Smooth muscle cell (in vitro differentiated cells): ENCODE results near the gene GSK3B. TPM values are rescaled to one million over a fixed set of nuclear protein-coding genes. Genes with fewer than 3 reads are reported as not detected.

Experiments
- DNase-seq: peaks from one replicate; lab custom pipeline; 2025; ENCODE audit not compliant: unreplicated experiment; lab: John Stamatoyannopoulos, UW
- H2AFZ ChIP-seq: fragments of 200-600 bp; sonication (generic); 2 replicates; pipeline ENCODE4 v1.6.0; 2016; ENCODE audit warnings: antibody characterized with exemption, low read depth, mild to moderate bottlenecking
- H3F3A ChIP-seq: fragments of 200-600 bp; sonication (generic); 2 replicates; pipeline ENCODE4 v1.6.0; 2017; ENCODE audit warnings: antibody characterized with exemption, low read depth
- H3K27ac ChIP-seq: fragments of 200-600 bp; sonication (generic); 2 replicates; pipeline ENCODE4 v1.5.1; 2016; ENCODE audit warnings: low read depth, mild to moderate bottlenecking
- H3K27me3 ChIP-seq: fragments of 200-600 bp; sonication (generic); 2 replicates; pipeline ENCODE4 v1.6.1; 2016; ENCODE audit warnings: low read depth, mild to moderate bottlenecking
- H3K36me3 ChIP-seq: fragments of 200-600 bp; sonication (generic); 2 replicates; pipeline ENCODE4 v1.5.1; 2016; ENCODE audit warnings: low read depth
- H3K4me1 ChIP-seq: fragments of 200-600 bp; sonication (generic); 2 replicates; pipeline ENCODE4 v1.5.1; 2016; ENCODE audit warnings: low read depth
- H3K4me2 ChIP-seq: fragments of 200-600 bp; sonication (generic); 2 replicates; pipeline ENCODE4 v1.6.0; 2016; ENCODE audit warnings: mild to moderate bottlenecking
- H3K4me3 ChIP-seq: fragments of 200-600 bp; sonication (generic); 2 replicates; pipeline ENCODE4 v1.5.1; 2016; ENCODE audit warnings: mild to moderate bottlenecking
- H3K79me2 ChIP-seq: fragments of 200-600 bp; sonication (generic); 2 replicates; pipeline ENCODE4 v1.6.0; 2016; ENCODE audit warnings: low read depth, mild to moderate bottlenecking
- H3K9ac ChIP-seq: fragments of 200-600 bp; sonication (generic); 2 replicates; pipeline ENCODE4 v1.6.0; 2016; ENCODE audit warnings: low read depth
- H3K9me3 ChIP-seq: fragments of 200-600 bp; sonication (generic); replicated peaks from 2 replicates; pipeline ENCODE4 v1.5.1; 2016; ENCODE audit warnings: low read depth
- H4K20me1 ChIP-seq: fragments of 200-600 bp; sonication (generic); 2 replicates; pipeline ENCODE4 v1.6.0; 2016; ENCODE audit warnings: low read depth
- WGBS: methylation state at CpG from one replicate; pipeline ENCODE4 v1.1.7; 2016; ENCODE audit warnings: low lambda C conversion rate; 5-methylcytosine and 5-hydroxymethylcytosine counted together
- polyA plus RNA-seq: library from polyadenylated mRNA; unstranded; fragments of >200 nt; fragmentation: Nextera tagmentation; extraction: Ambion mirVana; gene quantifications from 2 replicates; pipeline ENCODE4 v1.2.1, GENCODE V29; 2016
- total RNA-seq: library from RNA; depleted of rRNA; stranded (reverse); fragments of >200 nt; gene quantifications from 2 replicates; pipeline ENCODE4 v1.2.3, GENCODE V29; 2014
- TF ChIP-seq, protein P1 (sequence below): fragments of 200-600 bp; sonication (generic); IDR thresholded peaks from 2 replicates; pipeline ENCODE4 v1.5.1; 2017; ENCODE audit warnings: borderline replicate concordance, mild to moderate bottlenecking, antibody characterized with exemption; ENCODE audit not compliant: insufficient read depth, poor library complexity, severe bottlenecking

The GSK3B gene
- total and polyA plus RNA-seq, 2 experiments from 2014 or later, result 27.3 to 61.8 TPM

DNA sequence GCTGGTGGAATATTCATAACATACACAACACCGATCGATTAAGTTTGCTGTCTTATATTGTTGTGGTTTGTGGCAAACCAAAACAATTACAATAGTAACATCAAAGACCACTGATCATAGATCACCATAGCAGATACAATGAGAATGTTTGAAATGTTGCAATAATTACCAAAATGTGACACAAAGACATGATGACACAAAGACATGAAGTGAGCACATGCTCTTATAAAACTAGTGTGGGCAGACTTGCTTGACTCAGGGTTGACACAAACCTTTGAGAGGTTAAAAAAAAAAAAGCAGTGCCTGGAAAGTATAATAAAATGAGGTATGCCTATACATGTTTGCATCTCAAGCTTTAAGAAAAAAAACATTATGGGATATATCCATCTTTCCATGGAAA lies 182.0 kb downstream of the GSK3B start:
- DNase-seq, result no peak
- 93% methylated on average over 2 of the region's 2 CpGs for WGBS
- Histone ChIP-seq H3K27ac (no peak overlapping the region), H3K9ac (no peak overlapping the region), H2AFZ (no peak overlapping the region), H3K4me3 (no peak overlapping the region), H3K27me3 (no peaks in the 10 kb centered on the region), H3K9me3 (no peaks in the 10 kb centered on the region), H3K36me3 (peaks cover 3% of the 10 kb centered on the region), H4K20me1 (peaks cover 34% of the 10 kb centered on the region), H3K4me1 (peaks cover 7% of the 10 kb centered on the region), H3K4me2 (no peak overlapping the region), H3F3A (no peaks in the 10 kb centered on the region), H3K79me2 (peaks cover 3% of the 10 kb centered on the region)
- TF ChIP-seq, protein P1, sequence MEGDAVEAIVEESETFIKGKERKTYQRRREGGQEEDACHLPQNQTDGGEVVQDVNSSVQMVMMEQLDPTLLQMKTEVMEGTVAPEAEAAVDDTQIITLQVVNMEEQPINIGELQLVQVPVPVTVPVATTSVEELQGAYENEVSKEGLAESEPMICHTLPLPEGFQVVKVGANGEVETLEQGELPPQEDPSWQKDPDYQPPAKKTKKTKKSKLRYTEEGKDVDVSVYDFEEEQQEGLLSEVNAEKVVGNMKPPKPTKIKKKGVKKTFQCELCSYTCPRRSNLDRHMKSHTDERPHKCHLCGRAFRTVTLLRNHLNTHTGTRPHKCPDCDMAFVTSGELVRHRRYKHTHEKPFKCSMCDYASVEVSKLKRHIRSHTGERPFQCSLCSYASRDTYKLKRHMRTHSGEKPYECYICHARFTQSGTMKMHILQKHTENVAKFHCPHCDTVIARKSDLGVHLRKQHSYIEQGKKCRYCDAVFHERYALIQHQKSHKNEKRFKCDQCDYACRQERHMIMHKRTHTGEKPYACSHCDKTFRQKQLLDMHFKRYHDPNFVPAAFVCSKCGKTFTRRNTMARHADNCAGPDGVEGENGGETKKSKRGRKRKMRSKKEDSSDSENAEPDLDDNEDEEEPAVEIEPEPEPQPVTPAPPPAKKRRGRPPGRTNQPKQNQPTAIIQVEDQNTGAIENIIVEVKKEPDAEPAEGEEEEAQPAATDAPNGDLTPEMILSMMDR, result no peak

DNA sequence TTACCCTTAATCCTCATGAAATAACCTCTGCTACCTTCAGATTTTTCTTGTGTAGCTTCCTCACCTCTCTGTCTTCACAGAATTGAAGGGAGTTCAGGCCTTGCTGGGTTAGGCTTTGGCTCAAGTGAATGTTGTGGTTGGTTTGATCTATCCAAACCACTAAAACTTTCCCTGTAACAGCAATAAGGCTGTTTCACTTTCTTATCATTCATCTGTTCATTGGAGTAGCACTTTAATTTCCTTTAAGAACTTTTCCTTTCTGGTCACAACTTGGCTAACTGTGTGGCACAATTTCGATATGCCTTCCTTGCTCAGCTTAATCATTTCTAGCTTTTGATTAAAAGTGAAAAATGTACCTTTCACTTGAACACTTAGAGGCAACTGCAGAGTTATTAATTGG lies 182.5 kb downstream of the GSK3B start:
- H3F3A ChIP-seq, result no peaks in the 10 kb centered on the region
- H3K9ac ChIP-seq, result no peak overlapping the region
- H3K36me3 ChIP-seq, result peaks cover 3% of the 10 kb centered on the region
- WGBS, result 89% methylated on average over 1 of the region's 1 CpG
- H3K27ac ChIP-seq, result no peak overlapping the region
- no peak overlapping the region for H2AFZ ChIP-seq
- H3K4me2 ChIP-seq, result no peak overlapping the region
- TF ChIP-seq, protein P1, result no peak
- H4K20me1 ChIP-seq, result peaks cover 34% of the 10 kb centered on the region
- H3K79me2 ChIP-seq, result peaks cover 3% of the 10 kb centered on the region
- peaks cover 7% of the 10 kb centered on the region for H3K4me1 ChIP-seq
- no peaks in the 10 kb centered on the region for H3K27me3 ChIP-seq
- no peak overlapping the region for H3K4me3 ChIP-seq
- no peaks in the 10 kb centered on the region for H3K9me3 ChIP-seq
- no peak for DNase-seq

DNA sequence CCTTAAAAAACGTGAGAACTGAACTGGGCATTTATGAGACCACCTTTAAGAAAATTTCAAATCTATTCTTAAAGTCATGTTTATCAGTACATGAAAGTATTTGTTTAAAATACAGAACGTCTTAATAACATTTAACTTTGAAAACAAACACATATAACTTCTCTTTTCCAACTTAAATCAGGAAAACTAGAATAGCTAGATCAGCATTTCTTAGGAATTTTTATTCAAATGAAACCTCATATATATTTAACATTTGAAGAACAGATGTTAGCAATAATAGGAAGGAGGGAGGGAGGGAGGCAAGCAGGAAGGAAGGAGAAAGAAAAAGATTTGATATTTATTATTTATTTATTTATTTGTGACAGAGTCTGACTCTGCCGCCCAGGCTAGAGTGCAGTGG lies 192.2 kb downstream of the GSK3B start:
- no peaks in the 10 kb centered on the region for H3K9me3 ChIP-seq
- H4K20me1 ChIP-seq, result peaks cover 19% of the 10 kb centered on the region
- DNase-seq, result no peak
- no peak overlapping the region for H3K27ac ChIP-seq
- H2AFZ ChIP-seq, result no peak overlapping the region
- TF ChIP-seq, protein P1, result no peak
- H3K79me2 ChIP-seq, result peaks cover 8% of the 10 kb centered on the region
- 96% methylated on average over 3 of the region's 3 CpGs for WGBS
- H3K4me2 ChIP-seq, result no peak overlapping the region
- H3K9ac ChIP-seq, result no peak overlapping the region
- no peak overlapping the region for H3K4me3 ChIP-seq
- H3K4me1 ChIP-seq, result no peaks in the 10 kb centered on the region
- no peaks in the 10 kb centered on the region for H3K27me3 ChIP-seq
- H3K36me3 ChIP-seq, result no peaks in the 10 kb centered on the region
- no peaks in the 10 kb centered on the region for H3F3A ChIP-seq

DNA sequence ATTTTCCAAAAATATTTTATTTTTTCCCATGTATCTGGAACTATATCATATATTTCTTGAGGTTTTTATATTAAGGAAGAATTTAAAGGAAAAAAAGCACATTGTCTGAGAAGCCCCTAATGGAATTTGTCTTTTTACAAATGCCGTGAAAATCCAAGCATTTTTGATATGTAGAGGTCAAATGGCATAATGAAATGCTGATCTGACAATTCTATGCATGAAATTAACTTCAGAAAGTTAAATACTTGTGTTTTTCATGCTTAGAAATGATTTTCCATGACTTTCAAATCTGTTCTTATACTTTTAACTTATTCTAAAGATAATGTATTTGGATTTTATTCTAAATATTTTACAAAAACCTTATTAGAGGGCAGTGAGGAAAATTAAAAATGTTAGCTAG lies 193.1 kb downstream of the GSK3B start:
- H3K4me1 ChIP-seq, result no peaks in the 10 kb centered on the region
- WGBS, result 97% methylated on average over 1 of the region's 1 CpG
- H3K79me2 ChIP-seq, result peaks cover 8% of the 10 kb centered on the region
- no peak overlapping the region for H3K9ac ChIP-seq
- no peak overlapping the region for H3K4me2 ChIP-seq
- H4K20me1 ChIP-seq, result peaks cover 10% of the 10 kb centered on the region
- no peak for DNase-seq
- no peak overlapping the region for H3K4me3 ChIP-seq
- no peak overlapping the region for H3K27ac ChIP-seq
- no peaks in the 10 kb centered on the region for H3K36me3 ChIP-seq
- H3K27me3 ChIP-seq, result no peaks in the 10 kb centered on the region
- H2AFZ ChIP-seq, result no peak overlapping the region
- no peaks in the 10 kb centered on the region for H3F3A ChIP-seq
- TF ChIP-seq, protein P1, result no peak
- H3K9me3 ChIP-seq, result no peaks in the 10 kb centered on the region
